ENCODE measurements around the gene COPS4. TPM values are rescaled to one million over a fixed set of nuclear protein-coding genes. Genes with fewer than 3 reads are reported as not detected.
"Not testable (repeated sequence)": the region's sequence is repeated elsewhere in the genome, so short reads cannot be mapped to it uniquely, and the experiment has no call there.

COPS4 gene
- polyA plus RNA-seq, 1 donor (not counting 4 experiments of a cell fraction or from before 2014, with no cell fraction given), result 50.2 TPM

DNA sequence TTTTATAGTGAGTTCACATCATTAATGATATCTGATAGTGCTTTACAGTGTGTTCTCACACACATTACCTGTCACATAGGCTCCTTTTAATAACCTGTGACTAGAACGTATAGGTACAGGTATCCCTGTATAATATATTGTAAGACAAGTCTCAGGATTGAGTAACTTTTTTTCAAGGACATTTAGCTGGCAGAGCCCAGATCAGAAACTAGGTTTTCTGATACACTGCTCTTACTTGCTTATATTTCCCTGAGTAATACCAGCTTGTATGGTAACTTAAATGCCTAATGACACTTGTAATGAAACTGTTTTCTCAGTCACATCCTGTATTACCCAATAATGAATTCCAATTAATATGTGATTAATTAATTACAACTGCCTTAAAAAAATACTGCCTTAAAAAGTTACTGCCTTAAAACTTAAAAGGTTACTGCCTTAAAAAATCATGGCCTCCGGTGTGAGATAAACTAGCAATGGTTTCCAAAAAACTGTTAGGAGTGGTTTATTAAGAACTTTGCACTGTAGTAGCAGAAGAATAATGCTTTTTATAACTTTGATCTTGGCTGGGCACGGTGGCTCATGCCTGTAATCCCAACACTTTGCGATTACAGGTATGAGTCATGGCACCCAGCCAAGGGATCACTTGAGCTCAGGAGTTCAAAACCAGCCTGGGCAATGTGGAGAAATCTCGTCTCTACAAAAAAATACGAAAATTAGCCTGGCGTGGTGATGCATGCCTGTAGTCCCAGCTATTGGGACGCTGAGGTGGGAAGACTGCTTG is 11.9 kb downstream of the COPS4 start:
- H3K79me2 ChIP-seq (ENCODE audit: control insufficient read depth, insufficient read depth, low read length), result peaks cover 9% of the 10 kb centered on the region
- H3K9ac ChIP-seq (ENCODE audit: control insufficient read depth, extremely low read depth, insufficient read depth, low read length), result no peak overlapping the region
- H3K27me3 ChIP-seq (ENCODE audit: control insufficient read depth, extremely low read depth, insufficient read depth, low read length), result no peaks in the 10 kb centered on the region
- TF ChIP-seq, protein P1, sequence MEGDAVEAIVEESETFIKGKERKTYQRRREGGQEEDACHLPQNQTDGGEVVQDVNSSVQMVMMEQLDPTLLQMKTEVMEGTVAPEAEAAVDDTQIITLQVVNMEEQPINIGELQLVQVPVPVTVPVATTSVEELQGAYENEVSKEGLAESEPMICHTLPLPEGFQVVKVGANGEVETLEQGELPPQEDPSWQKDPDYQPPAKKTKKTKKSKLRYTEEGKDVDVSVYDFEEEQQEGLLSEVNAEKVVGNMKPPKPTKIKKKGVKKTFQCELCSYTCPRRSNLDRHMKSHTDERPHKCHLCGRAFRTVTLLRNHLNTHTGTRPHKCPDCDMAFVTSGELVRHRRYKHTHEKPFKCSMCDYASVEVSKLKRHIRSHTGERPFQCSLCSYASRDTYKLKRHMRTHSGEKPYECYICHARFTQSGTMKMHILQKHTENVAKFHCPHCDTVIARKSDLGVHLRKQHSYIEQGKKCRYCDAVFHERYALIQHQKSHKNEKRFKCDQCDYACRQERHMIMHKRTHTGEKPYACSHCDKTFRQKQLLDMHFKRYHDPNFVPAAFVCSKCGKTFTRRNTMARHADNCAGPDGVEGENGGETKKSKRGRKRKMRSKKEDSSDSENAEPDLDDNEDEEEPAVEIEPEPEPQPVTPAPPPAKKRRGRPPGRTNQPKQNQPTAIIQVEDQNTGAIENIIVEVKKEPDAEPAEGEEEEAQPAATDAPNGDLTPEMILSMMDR (optimal IDR thresholded peaks at IDR 0.05 in 1 of 3, IDR thresholded peaks at IDR 0.05 in 1 of 3, conservative IDR thresholded peaks at IDR 0.05 in 1 of 3; ENCODE audit: extremely low read depth in 1 of 3, insufficient read depth in 2 of 3, low read length in 3 of 3), result no peak
- TF ChIP-seq EZH2 (IDR thresholded peaks at IDR 0.05; ENCODE audit: low read length), result no peak
- H3K27ac ChIP-seq (ENCODE audit: control insufficient read depth, insufficient read depth, low read length), result no peak overlapping the region
- FAIRE-seq, result no peak
- H3K36me3 ChIP-seq (ENCODE audit: control insufficient read depth in 2 of 2, extremely low read depth in 1 of 2, insufficient read depth in 2 of 2, low read length in 2 of 2), result peaks cover 2 to 5% of the 10 kb centered on the region in 2 experiments
- no peaks in the 10 kb centered on the region for H3K9me1 ChIP-seq (ENCODE audit: control insufficient read depth, extremely low read depth, insufficient read depth, low read length)
- no peaks in the 10 kb centered on the region for H3K9me3 ChIP-seq (ENCODE audit: control insufficient read depth, low read depth, low read length)
- no peak for DNase-seq (ENCODE audit: low read depth, low spot score)
- no peak overlapping the region for H3K4me3 ChIP-seq (ENCODE audit: control insufficient read depth in 2 of 3, extremely low read depth in 1 of 3, insufficient read depth in 2 of 3, low read depth in 1 of 3, low read length in 3 of 3)
- dilution Hi-C loops (cut with MboI; ENCODE audit: extremely low pct_ligation_motif_present, low sequenced_read_pairs), result no loop called here
- no peaks in the 10 kb centered on the region for H4K20me1 ChIP-seq (ENCODE audit: control insufficient read depth, extremely low read depth, insufficient read depth, low read length)
- no peak overlapping the region for H3K4me2 ChIP-seq (ENCODE audit: control insufficient read depth, extremely low read depth, insufficient read depth, low read depth, low read length)
- H3K4me1 ChIP-seq (ENCODE audit: control insufficient read depth, extremely low read depth, insufficient read depth, low read length), result peaks cover 6% of the 10 kb centered on the region
- no peak overlapping the region for H2AFZ ChIP-seq (ENCODE audit: control insufficient read depth, low read length)

DNA sequence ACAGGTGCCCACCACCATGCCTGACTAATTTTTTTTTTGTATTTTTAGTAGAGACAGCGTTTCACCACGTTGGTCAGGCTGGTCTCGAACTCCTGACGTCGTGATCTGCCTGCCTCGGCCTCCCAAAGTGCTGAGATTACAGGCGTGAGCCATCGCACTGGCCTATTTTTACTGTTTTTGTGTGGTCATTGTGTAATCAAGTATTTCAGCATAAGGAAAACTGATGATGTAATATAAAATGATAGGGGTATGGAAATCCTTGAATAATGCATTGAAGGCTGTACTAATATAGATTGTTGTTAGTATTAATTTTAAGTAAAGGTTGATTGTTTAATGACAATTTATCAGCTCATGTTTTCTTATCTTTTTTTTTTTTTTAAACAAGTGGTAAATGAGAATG is 13.8 kb downstream of the COPS4 start:
- H3K4me1 ChIP-seq (ENCODE audit: control insufficient read depth, extremely low read depth, insufficient read depth, low read length); H3K79me2 ChIP-seq (ENCODE audit: control insufficient read depth, insufficient read depth, low read length); H2AFZ ChIP-seq (ENCODE audit: control insufficient read depth, low read length); H3K4me3 ChIP-seq (ENCODE audit: control insufficient read depth in 2 of 3, extremely low read depth in 1 of 3, insufficient read depth in 2 of 3, low read depth in 1 of 3, low read length in 3 of 3); H4K20me1 ChIP-seq (ENCODE audit: control insufficient read depth, extremely low read depth, insufficient read depth, low read length); DNase-seq (ENCODE audit: low read depth, low spot score); H3K36me3 ChIP-seq (ENCODE audit: control insufficient read depth in 2 of 2, extremely low read depth in 1 of 2, insufficient read depth in 2 of 2, low read length in 2 of 2); dilution Hi-C loops (cut with MboI; ENCODE audit: extremely low pct_ligation_motif_present, low sequenced_read_pairs); H3K27me3 ChIP-seq (ENCODE audit: control insufficient read depth, extremely low read depth, insufficient read depth, low read length); H3K4me2 ChIP-seq (ENCODE audit: control insufficient read depth, extremely low read depth, insufficient read depth, low read depth, low read length); H3K9me3 ChIP-seq (ENCODE audit: control insufficient read depth, low read depth, low read length); H3K9ac ChIP-seq (ENCODE audit: control insufficient read depth, extremely low read depth, insufficient read depth, low read length); H3K27ac ChIP-seq (ENCODE audit: control insufficient read depth, insufficient read depth, low read length); FAIRE-seq; H3K9me1 ChIP-seq (ENCODE audit: control insufficient read depth, extremely low read depth, insufficient read depth, low read length): not testable (repeated sequence)

DNA sequence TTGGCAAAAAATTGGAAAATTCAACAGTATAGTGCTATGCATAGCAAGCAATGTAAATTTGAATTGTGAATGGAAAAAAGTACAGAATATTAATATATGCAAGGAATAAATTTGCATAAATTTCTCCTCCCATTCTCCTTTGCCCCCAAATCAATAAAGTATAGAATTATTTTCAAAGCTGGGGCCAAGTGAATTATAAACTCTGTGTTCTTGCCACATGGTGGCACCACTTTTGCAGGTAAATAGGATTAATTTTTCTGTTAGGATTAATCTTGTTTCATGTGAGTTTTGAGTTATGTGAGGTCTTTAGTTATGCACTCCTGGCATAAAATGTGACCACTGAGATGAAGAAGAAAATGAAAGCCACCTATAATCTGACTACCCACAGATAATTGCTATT is 19.9 kb downstream of the COPS4 start:
- Histone ChIP-seq H3K36me3 (ENCODE audit: control insufficient read depth in 2 of 2, extremely low read depth in 1 of 2, insufficient read depth in 2 of 2, low read length in 2 of 2) (peaks cover 2 to 7% of the 10 kb centered on the region in 2 experiments), H3K4me2 (ENCODE audit: control insufficient read depth, extremely low read depth, insufficient read depth, low read depth, low read length) (no peak overlapping the region), H3K9me3 (ENCODE audit: control insufficient read depth, low read depth, low read length) (no peaks in the 10 kb centered on the region), H3K27ac (ENCODE audit: control insufficient read depth, insufficient read depth, low read length) (no peak overlapping the region), H3K27me3 (ENCODE audit: control insufficient read depth, extremely low read depth, insufficient read depth, low read length) (no peaks in the 10 kb centered on the region), H4K20me1 (ENCODE audit: control insufficient read depth, extremely low read depth, insufficient read depth, low read length) (no peaks in the 10 kb centered on the region), H3K4me3 (ENCODE audit: control insufficient read depth in 2 of 3, extremely low read depth in 1 of 3, insufficient read depth in 2 of 3, low read depth in 1 of 3, low read length in 3 of 3) (no peak overlapping the region), H3K9me1 (ENCODE audit: control insufficient read depth, extremely low read depth, insufficient read depth, low read length) (no peaks in the 10 kb centered on the region), H3K9ac (ENCODE audit: control insufficient read depth, extremely low read depth, insufficient read depth, low read length) (no peak overlapping the region), H3K4me1 (ENCODE audit: control insufficient read depth, extremely low read depth, insufficient read depth, low read length) (no peaks in the 10 kb centered on the region), H3K79me2 (ENCODE audit: control insufficient read depth, insufficient read depth, low read length) (no peaks in the 10 kb centered on the region), H2AFZ (ENCODE audit: control insufficient read depth, low read length) (no peak overlapping the region)
- no peak for FAIRE-seq
- DNase-seq (ENCODE audit: low read depth, low spot score), result no peak
- dilution Hi-C loops (cut with MboI; ENCODE audit: extremely low pct_ligation_motif_present, low sequenced_read_pairs), result no loop called here
- TF ChIP-seq, protein P1 (optimal IDR thresholded peaks at IDR 0.05 in 1 of 3, IDR thresholded peaks at IDR 0.05 in 1 of 3, conservative IDR thresholded peaks at IDR 0.05 in 1 of 3; ENCODE audit: extremely low read depth in 1 of 3, insufficient read depth in 2 of 3, low read length in 3 of 3), result peak in 2 of 3 experiments; percentile 8 to 21
- no peak for TF ChIP-seq EZH2 (IDR thresholded peaks at IDR 0.05; ENCODE audit: low read length)
